ENCODE results near the gene ZNF536.

- TF ChIP-seq CTCF (conservative IDR thresholded peaks at IDR 0.05; ENCODE audit: low read depth, low read length) (no peak), EZH2phosphoT487 (IDR thresholded peaks at IDR 0.05; ENCODE audit: borderline replicate concordance, low read length) (no peak), EZH2 (IDR thresholded peaks at IDR 0.05; ENCODE audit: low read length, unreplicated experiment) (no peak)
Measured at GRCh38 chr19:30596268-30596667, 224.1 kb downstream of the ZNF536 start.
